ENCODE measurements around the gene TGFBR3.

TGFBR3 gene

DNA sequence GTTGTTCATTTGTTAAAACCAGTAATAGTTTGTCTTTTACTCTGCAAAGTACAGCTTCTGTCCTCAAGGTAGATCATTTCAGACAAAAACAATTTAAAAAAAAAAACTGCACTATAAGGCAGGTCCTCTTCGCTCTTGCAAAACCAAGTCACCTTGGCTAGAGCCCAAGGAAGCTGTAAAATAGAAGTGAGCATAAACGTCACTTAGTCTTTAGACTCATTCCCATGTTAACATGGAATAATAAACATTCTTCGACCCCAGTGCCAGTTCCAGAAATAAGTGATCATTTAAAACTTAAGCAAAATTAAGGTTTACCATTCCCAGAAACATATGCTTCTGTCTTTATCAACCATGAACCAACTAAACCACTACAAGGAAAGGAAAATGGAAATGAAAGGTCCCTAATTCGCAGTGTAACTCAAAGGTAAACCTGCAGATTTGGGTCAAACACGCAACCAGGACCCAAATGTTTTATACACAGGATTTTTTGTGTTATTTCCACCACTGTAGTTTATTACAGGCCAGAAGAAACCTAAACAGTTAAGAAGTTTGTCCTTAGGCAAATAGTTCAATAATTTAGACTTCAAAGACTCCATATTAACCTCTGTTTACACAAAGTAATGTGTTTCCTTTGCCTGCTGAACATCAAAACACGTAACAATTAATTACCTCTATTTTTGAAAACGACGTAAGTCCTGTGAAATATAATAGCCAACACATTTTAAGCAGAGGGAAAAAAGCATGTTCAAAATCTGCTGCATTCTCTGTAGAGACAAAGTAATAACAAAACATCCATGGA is 54.6 kb downstream of the TGFBR3 start:
- H3K36me3 Mint-ChIP-seq (ENCODE audit: low read depth) = peaks cover 3% of the 10 kb centered on the region
- H3K27me3 Mint-ChIP-seq (ENCODE audit: low read depth) = no peaks in the 10 kb centered on the region
- no peak overlapping the region for H3K4me3 Mint-ChIP-seq
- no peaks in the 10 kb centered on the region for H3K9me3 Mint-ChIP-seq
- H3K4me1 Mint-ChIP-seq = peaks cover 44% of the 10 kb centered on the region
- peak overlapping the region; percentile 64 to 88 (median 71) for H3K27ac Mint-ChIP-seq
- TF ChIP-seq, protein P1, sequence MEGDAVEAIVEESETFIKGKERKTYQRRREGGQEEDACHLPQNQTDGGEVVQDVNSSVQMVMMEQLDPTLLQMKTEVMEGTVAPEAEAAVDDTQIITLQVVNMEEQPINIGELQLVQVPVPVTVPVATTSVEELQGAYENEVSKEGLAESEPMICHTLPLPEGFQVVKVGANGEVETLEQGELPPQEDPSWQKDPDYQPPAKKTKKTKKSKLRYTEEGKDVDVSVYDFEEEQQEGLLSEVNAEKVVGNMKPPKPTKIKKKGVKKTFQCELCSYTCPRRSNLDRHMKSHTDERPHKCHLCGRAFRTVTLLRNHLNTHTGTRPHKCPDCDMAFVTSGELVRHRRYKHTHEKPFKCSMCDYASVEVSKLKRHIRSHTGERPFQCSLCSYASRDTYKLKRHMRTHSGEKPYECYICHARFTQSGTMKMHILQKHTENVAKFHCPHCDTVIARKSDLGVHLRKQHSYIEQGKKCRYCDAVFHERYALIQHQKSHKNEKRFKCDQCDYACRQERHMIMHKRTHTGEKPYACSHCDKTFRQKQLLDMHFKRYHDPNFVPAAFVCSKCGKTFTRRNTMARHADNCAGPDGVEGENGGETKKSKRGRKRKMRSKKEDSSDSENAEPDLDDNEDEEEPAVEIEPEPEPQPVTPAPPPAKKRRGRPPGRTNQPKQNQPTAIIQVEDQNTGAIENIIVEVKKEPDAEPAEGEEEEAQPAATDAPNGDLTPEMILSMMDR (IDR thresholded peaks at IDR 0.05; ENCODE audit: unreplicated experiment in 3 of 3) = no peak

DNA sequence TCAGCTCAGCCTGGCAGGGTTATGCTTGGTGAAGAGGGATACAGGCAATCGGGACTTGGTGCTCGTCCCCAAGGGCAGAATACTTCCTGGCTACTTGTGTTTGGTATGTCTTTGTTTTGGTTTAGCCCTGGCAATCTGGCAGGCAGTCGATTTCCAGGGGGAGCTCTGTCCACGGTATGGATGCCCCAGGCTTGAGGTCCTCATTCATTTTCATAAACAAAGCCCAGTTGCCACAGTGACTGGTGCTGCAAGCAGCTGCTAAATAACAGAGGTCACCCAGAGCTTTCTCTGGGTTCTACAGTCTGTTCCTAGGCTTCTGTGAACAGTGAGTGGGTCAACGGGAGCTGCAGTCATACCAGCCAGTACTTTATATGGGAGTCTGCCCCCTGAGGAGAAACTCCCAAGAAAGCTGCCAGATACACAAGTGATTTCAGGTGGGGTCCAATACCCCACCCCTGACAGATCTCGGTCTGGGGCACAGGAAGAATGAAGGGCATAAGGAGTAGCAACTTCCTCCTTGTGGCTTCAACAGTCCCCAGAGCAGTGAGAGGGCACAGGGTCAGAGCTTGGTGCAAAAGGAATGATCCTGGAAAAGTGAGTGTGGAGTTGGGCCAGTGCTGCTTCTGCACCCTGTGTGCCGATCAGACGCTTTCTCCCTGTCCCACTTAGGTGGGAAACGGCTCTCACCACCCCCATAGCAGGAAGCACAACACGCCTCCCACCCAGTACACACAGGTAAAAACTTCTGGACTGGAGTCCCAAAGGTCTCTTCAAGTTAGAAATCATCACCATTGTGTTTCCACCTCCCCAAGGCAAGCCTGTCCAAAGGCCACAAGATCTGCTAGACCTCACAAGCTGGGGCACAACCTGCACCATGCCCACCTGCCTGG is 55.5 kb downstream of the TGFBR3 start:
- H3K4me1 Mint-ChIP-seq = peaks cover 47% of the 10 kb centered on the region
- peaks cover 3% of the 10 kb centered on the region for H3K36me3 Mint-ChIP-seq (ENCODE audit: low read depth)
- no peaks in the 10 kb centered on the region for H3K27me3 Mint-ChIP-seq (ENCODE audit: low read depth)
- TF ChIP-seq, protein P1 (IDR thresholded peaks at IDR 0.05; ENCODE audit: unreplicated experiment in 3 of 3) = no peak
- no peaks in the 10 kb centered on the region for H3K9me3 Mint-ChIP-seq
- H3K4me3 Mint-ChIP-seq = no peak overlapping the region
- H3K27ac Mint-ChIP-seq = peak overlapping the region; percentile 64 to 88 (median 71)

DNA sequence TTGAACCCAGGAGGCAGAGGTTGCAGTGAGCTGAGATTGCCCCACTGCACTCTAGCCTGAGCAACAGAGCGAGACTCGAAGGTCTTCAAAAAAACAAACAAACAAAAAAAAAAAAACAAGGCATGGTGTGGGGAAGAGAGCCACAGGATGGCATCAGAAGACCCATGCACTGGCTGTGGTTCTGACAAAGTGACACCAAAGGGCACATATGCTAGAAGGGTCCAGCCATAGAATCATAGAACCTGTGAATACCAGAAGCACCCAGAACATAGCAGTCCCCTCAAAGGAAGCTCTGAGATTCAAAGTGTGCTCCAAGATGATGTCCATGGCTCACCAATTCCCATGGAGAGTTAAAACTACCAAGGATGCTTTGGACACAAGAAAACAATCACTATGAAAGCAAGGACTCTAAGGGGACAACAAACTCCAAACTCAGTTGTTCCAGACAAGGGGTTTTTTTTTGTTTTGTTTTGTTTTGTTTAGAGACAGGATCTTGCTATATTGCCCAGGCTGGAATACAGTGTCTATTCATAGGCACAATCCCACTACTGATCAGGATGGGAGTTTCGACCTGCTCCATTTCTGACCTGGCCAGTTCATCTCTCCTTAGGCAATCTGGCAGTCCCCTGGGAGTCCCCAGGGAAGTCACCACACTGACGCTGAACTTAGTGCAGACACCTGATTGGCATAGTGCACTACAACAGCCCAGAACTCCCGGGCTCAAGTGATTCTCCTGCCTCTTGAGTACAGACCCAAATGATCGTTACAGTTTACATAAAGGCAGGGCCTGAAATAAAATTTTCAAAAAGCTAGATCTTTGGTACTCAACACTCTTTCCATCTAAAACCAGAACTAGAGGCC is 56.4 kb downstream of the TGFBR3 start:
- TF ChIP-seq, protein P1 (IDR thresholded peaks at IDR 0.05; ENCODE audit: unreplicated experiment in 3 of 3) = no peak
- Mint-ChIP-seq H3K9me3 (no peaks in the 10 kb centered on the region), H3K27me3 (ENCODE audit: low read depth) (no peaks in the 10 kb centered on the region), H3K4me1 (peaks cover 43% of the 10 kb centered on the region), H3K27ac (peak overlapping the region; percentile 64 to 88 (median 71)), H3K36me3 (ENCODE audit: low read depth) (peaks cover 3% of the 10 kb centered on the region), H3K4me3 (no peak overlapping the region)

DNA sequence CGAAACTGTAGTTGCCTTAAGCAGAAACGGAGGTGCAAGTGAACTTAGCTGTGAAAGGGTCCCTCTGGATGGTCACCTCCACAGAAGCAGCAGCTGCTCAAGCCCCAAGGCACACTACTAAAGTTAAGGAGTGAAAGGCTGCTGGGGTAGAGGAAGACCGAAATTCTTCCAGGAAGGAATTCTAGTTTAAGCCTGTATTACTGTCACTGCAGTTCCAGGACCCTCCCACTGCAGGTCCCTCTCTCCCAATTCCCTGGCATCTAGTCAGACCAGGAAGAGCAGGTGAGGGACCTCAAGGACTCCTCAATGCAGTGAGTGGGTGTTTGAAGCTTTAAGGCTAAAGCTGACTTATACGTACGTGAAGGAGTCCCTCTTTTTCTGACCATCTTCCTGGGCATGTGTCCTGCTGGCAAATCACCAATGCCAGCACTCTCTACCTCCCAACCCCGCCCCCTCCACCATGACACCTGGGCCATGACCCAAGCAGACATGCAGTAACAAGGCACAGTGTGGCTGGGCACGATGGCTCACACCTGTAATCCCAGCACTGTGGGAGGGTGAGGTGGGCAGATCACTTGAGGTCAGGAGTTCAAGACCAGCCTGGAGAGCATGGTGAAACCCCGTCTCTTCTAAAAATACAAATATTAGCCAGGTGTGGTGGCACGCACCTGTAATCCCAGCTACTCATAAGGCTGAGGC is 57.2 kb downstream of the TGFBR3 start:
- TF ChIP-seq, protein P1 (IDR thresholded peaks at IDR 0.05; ENCODE audit: unreplicated experiment in 3 of 3) = no peak
- Mint-ChIP-seq H3K4me3 (no peak overlapping the region), H3K27me3 (ENCODE audit: low read depth) (no peaks in the 10 kb centered on the region), H3K27ac (peak overlapping the region; percentile 19 to 64 (median 53)), H3K9me3 (no peaks in the 10 kb centered on the region), H3K4me1 (peaks cover 36% of the 10 kb centered on the region), H3K36me3 (ENCODE audit: low read depth) (peaks cover 3% of the 10 kb centered on the region)

Data from nephron (organoid).